Measurements from ENCODE around the gene P3H1.
"Not testable (repeated sequence)": the region's sequence is repeated elsewhere in the genome, so short reads cannot be mapped to it uniquely, and the experiment has no call there.

The P3H1 gene

DNA sequence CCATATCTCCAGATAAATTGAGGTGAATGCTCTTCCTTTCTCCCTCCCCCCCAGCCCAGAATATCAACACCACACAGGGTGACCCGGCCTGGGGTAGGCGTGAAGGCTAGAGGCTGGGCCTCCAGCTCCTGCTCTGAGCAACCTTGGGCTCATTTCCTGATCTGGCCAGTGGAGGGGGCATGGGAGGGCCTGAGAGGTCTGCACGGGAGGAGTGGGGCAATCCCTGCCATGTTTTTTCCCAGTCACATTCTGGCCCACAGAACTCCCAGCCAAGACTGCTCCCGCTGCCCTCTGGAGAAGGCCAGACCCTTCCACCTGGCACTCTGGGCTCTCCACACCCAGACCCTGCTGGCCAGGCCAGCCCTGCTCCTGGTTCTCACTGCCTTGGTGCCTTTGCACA is 30.7 kb downstream of the P3H1 start:
- no peak for TF ChIP-seq POLR2A (IDR thresholded peaks at IDR 0.05; ENCODE audit: low read length)
- TF ChIP-seq GATA1 (IDR thresholded peaks at IDR 0.05; ENCODE audit: low read depth, low read length) = no peak
- peak; percentile 45 to 62 for DNase-seq

DNA sequence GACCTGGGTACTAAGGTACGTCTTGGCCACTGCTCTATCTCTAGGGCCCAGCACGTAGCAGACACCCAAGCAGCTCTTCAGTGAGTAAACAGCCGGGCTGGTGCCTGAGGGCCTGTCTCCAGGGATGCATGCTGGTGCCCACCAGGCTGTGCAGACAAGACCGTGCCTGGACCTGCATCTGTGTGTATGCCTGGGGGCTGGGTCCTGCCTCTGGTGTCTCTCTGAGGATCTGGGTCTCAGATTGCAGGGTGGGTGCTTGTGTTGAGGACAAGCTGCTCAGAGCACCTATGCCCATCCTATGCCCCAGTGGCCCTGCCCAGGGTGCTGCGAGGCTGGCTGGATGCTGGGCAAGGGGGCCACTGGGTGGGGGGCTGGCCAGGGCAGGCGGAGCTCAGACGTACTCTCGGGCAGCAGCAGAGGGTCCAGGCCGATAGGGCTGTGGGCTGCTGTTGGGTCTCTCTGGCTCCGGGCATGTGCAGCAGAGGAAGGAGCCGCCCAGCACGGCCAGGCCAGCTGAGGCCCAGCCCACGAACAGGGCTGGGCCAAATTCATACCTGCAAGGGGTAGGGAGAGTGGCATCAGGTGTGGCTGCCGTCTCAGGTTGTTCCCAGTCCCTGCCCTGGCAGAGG is 31.2 kb downstream of the P3H1 start:
- TF ChIP-seq POLR2A (IDR thresholded peaks at IDR 0.05; ENCODE audit: low read length) (no peak), GATA1 (IDR thresholded peaks at IDR 0.05; ENCODE audit: low read depth, low read length) (no peak)
- DNase-seq = no peak

DNA sequence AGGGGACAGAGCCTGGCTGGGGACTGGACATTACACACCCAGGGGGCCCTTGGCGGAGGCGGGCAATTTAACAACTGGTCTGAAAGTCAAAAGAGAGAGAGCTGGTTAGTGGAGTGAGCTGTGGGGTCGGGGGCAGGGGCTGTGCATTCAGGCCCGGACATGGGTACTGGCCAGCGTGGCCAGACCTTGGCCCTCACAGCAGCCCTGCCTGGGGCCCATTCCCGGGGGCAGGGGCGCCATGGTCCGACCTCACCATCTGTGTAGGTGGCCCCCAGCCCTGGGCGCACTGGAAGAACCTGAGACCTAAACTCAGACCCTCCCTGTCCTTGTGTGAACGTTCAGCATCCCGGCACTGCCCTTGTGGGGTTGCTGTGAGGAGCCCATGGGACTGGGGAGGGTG is 31.8 kb downstream of the P3H1 start:
- TF ChIP-seq POLR2A (IDR thresholded peaks at IDR 0.05; ENCODE audit: low read length) = no peak
- TF ChIP-seq GATA1 (IDR thresholded peaks at IDR 0.05; ENCODE audit: low read depth, low read length) = no peak
- DNase-seq = no peak

GRCh38 chr1:42734201-42735035 is 32.4 kb downstream of the P3H1 start:
- TF ChIP-seq GATA1 (IDR thresholded peaks at IDR 0.05; ENCODE audit: low read depth, low read length) (no peak), POLR2A (IDR thresholded peaks at IDR 0.05; ENCODE audit: low read length) (no peak)
- DNase-seq = no peak

DNA sequence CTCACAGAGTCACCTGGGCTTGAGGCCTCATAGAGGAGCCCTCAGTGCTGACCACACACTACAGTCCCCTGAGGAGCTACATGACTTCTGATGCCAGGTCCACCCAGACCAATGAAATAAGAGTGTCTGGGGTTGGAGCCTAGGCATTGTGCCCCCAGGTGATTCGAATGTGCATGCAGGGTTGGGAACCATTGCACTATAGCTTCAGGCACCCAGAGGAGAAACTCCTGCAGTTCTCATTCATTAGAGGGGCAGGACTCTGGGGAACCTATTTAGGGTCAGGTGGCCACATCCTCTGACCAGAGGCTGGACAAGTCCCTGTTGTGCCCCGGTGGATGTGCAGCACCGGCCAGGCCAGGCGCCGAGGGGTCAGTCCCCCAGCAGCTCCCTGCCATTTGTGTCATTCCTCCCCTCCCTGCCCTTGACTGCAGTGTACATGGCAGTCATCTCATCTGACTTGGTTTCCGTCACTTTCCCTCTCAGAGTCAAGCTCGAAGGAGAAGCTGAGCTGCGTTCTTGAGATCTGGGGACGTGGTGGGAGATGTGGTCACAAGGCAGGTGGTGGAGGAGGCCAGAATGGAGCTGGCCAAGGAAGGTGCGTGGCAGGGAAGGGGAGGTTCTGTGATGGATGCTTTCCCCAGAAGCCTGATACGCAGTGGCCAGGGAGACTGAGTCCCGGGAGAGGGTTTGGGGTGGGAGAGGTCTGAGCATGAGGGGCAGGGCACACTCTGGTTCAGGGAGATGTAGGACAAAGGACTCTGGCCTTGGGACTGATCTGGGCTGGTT is 33.2 kb downstream of the P3H1 start:
- DNase-seq = no peak
- TF ChIP-seq GATA1 (IDR thresholded peaks at IDR 0.05; ENCODE audit: low read depth, low read length) (no peak), POLR2A (IDR thresholded peaks at IDR 0.05; ENCODE audit: low read length) (no peak)

DNA sequence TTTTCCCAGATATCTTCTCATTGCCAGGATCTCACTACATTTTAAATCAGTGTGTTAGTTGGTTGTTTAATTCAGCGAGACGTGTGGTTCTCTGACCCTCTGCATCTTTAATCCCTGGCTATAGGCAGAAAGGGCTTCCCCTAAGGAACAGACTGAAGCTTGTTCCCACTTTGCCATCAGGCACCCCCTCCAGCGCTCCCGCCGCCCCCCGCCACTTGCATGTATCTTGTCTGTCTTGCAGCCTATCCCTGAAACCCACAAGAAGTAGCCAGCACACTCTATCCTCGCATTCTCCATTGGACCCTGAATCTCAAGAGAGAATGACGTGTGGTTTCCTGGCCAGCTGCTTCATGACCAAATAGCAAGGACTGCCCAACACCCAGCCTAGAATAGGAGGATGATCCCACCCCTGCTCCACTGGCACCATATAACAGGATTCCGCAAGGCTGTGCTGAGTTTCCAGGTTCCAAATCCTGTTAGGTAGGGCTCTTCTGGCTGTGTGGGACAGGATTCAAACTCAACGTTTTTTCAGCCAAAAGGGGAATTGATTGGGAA is 34.6 kb downstream of the P3H1 start:
- TF ChIP-seq GATA1 (IDR thresholded peaks at IDR 0.05; ENCODE audit: low read depth, low read length) (no peak), POLR2A (IDR thresholded peaks at IDR 0.05; ENCODE audit: low read length) (no peak)
- DNase-seq = no peak

DNA sequence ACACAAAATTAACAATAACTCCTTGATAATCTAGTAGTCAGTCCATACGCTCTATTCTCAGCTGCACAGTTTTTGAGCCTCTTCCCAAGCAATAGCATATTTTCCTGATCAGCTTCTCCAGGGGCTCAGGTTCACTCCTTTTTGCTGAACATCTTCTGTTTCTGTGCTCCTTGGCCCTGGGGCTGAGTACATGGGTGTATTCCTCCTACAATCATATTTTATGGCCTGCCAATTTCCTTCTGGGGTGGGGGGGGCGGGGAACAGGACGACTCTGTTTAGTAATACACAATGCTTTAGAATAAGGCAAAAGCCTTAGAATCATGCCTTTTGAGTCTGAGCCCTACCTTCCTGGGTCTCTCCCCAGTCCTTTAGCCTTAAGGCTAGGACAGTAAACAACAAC is 35.2 kb downstream of the P3H1 start:
- TF ChIP-seq GATA1 (IDR thresholded peaks at IDR 0.05; ENCODE audit: low read depth, low read length) = no peak
- no peak for TF ChIP-seq POLR2A (IDR thresholded peaks at IDR 0.05; ENCODE audit: low read length)
- no peak for DNase-seq

DNA sequence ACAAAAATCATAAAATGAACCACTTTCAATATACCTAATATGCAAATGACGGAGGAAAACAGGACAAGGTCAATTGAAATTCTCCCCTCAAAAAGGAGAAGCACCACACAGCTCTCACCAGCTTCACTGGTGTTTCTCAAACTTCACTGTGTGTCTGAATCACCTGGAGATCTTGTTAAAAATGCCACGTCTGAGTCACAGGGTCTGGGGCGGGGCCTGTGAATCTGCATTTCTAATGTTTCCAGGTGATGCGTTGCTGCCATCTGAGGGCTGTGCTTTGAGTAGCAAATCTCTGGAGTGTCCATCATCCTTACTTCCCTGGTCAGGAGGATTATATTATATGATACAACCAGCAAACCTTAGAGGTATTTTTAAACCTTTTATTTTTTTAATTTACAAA is 35.8 kb downstream of the P3H1 start:
- TF ChIP-seq POLR2A (IDR thresholded peaks at IDR 0.05; ENCODE audit: low read length) (no peak), GATA1 (IDR thresholded peaks at IDR 0.05; ENCODE audit: low read depth, low read length) (no peak)
- peak; percentile 46 to 75 for DNase-seq

DNA sequence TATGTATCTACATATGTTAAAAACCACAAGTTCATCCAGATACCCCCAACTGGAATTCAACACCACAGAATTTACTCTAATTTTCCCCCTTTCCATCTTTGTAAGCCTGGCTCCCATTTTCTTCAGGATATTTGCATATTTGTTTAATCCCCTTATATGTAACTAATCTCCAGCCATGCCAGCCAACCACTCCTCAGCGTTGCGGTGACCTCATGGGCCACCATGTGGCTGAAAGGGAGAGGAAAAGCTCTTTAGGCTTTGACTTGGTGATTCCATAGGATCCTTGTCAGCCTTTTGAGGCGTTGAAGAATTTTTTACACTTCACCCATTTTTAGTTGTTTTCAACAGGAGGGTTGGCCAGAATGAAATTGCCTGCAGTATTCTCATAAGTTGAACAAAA is 36.8 kb downstream of the P3H1 start:
- DNase-seq = peak in 1 of 2 experiments; percentile 29
- TF ChIP-seq POLR2A (IDR thresholded peaks at IDR 0.05; ENCODE audit: low read length) = no peak
- TF ChIP-seq GATA1 (IDR thresholded peaks at IDR 0.05; ENCODE audit: low read depth, low read length) = no peak

DNA sequence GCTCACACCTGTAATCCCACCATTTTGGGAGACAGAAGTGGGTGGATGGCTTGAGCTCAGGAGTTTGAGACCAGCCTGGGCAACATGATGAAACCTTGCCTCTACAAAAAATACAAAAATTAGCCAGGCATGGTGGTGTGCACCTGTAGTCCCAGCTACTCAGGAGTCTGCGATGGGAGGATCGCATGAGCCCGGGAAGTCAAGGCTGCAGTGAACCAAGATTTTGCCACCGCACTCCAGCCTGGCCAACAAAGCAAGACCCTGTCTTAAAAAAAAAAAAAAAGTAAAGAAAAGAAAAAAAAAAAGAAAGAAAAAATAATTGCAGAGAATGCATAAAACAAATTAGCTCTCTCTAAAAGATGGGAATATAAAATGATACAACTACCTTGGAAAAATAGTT is 41.0 kb downstream of the P3H1 start:
- not testable (repeated sequence) for DNase-seq

DNA sequence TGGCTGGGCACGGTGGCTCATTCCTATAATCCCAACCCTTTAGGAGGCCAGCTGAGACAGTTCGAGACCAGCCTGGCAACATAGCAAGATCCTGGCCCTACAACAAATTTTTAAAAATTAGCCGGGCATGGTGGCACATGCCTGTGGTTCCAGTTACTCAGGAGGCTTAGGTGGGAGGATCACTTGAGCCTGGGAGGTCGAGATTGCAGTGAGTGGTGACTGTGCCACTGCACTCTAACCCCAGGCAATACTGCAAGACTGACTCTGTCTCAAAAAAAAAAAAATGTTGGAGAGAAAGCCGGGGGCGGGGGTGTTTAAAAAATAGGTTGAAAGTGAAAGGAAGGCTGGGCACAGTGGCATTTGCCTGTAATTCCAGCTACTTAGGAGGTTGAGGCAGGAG is 43.3 kb downstream of the P3H1 start:
- DNase-seq = no peak
- TF ChIP-seq POLR2A (IDR thresholded peaks at IDR 0.05; ENCODE audit: low read length) (no peak), GATA1 (IDR thresholded peaks at IDR 0.05; ENCODE audit: low read depth, low read length) (no peak)

DNA sequence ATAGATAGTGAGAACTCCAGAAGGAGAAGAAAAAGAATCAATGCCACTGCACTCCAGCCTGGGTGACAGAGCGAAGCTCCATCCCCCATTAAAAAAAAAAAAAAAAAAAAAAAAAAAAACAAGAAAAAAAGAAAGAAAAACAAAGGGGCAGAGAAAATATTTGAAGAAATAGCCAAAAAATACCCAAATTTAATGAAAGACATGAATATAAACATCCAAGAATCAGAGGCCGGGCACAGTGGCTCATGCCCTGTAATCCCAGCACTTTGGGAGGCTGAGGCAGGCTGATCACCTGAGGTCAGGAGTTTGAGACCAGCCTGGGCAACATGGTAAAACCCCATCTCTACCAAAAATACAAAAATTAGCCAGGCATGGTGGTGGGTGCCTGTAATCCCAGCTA is 44.4 kb downstream of the P3H1 start:
- not testable (repeated sequence) for DNase-seq

- no peak for DNase-seq
- TF ChIP-seq POLR2A (IDR thresholded peaks at IDR 0.05; ENCODE audit: low read length) (no peak), GATA1 (IDR thresholded peaks at IDR 0.05; ENCODE audit: low read depth, low read length) (no peak)
Measured at GRCh38 chr1:42721926-42722325, 44.9 kb downstream of the P3H1 start.

DNA sequence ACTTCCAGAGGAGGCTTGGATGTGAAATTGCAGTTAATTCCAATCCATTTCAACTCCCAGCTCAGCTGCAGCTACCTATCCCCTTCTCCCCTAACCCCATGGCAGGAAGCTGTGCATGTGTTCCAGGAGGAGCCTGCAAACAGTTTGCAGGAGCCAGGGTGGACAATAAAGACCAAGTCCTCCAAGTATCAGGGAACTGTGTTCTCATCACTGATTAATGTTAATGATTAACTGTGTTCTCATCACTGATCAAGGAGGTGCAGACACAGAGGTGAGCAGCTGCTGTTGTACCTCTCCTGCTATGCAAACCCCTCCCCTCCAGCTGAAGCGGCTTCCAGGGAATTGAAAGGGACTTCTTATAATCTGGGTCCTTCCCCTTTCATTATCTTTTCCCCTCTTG is 46.0 kb downstream of the P3H1 start:
- no peak for DNase-seq
- TF ChIP-seq POLR2A (IDR thresholded peaks at IDR 0.05; ENCODE audit: low read length) = no peak
- TF ChIP-seq GATA1 (IDR thresholded peaks at IDR 0.05; ENCODE audit: low read depth, low read length) = no peak

- DNase-seq = not testable (repeated sequence)
Measured at GRCh38 chr1:42714441-42714840, 52.4 kb downstream of the P3H1 start.

All from erythroblast (primary cell).